ACC112 (cell line): ENCODE measurements around the gene DBF4.
A peak's percentile ranks its signal among the peaks of the same experiment; 100 is the strongest.
"Not testable (repeated sequence)": the region's sequence is repeated elsewhere in the genome, so short reads cannot be mapped to it uniquely, and the experiment has no call there.

Experiments used
- H2AFZ ChIP-seq: fragments of 200-600 bp; sonication (generic); one replicate; pipeline ENCODE4 v1.6.0; 2017; ENCODE audit warnings: antibody characterized with exemption, low read length; ENCODE audit not compliant: unreplicated experiment
- H3K27ac ChIP-seq: fragments of 200-600 bp; sonication (generic); 2 replicates; pipeline ENCODE4 v1.5.1; 2014; ENCODE audit warnings: low read depth, mild to moderate bottlenecking, antibody characterized with exemption, low read length, moderate library complexity
- H3K27me3 ChIP-seq: fragments of 200-600 bp; sonication (generic); 2 replicates; pipeline ENCODE4 v1.6.1; 2014; ENCODE audit warnings: mild to moderate bottlenecking, antibody characterized with exemption, low read length, moderate library complexity, mixed read lengths; ENCODE audit not compliant: insufficient read depth
- H3K36me3 ChIP-seq: fragments of 200-600 bp; sonication (generic); 2 replicates; pipeline ENCODE4 v1.6.1; 2016; ENCODE audit warnings: mild to moderate bottlenecking, antibody characterized with exemption, low read length, moderate library complexity, mixed read lengths; ENCODE audit not compliant: insufficient read depth
- H3K4me1 ChIP-seq: fragments of 200-600 bp; sonication (generic); one replicate; pipeline ENCODE4 v1.6.1; 2016; ENCODE audit warnings: low read length, mixed read lengths; ENCODE audit not compliant: insufficient read depth, unreplicated experiment, control insufficient read depth
- H3K4me3 ChIP-seq: fragments of 200-600 bp; sonication (generic); 2 replicates; pipeline ENCODE4 v1.5.1; 2014; ENCODE audit warnings: mild to moderate bottlenecking, low read depth, low read length
- H3K79me2 ChIP-seq: fragments of 200-600 bp; sonication (generic); one replicate; pipeline ENCODE4 v1.6.0; 2016; ENCODE audit warnings: low read length; ENCODE audit not compliant: control insufficient read depth, unreplicated experiment, insufficient read depth

Gene DBF4

DNA sequence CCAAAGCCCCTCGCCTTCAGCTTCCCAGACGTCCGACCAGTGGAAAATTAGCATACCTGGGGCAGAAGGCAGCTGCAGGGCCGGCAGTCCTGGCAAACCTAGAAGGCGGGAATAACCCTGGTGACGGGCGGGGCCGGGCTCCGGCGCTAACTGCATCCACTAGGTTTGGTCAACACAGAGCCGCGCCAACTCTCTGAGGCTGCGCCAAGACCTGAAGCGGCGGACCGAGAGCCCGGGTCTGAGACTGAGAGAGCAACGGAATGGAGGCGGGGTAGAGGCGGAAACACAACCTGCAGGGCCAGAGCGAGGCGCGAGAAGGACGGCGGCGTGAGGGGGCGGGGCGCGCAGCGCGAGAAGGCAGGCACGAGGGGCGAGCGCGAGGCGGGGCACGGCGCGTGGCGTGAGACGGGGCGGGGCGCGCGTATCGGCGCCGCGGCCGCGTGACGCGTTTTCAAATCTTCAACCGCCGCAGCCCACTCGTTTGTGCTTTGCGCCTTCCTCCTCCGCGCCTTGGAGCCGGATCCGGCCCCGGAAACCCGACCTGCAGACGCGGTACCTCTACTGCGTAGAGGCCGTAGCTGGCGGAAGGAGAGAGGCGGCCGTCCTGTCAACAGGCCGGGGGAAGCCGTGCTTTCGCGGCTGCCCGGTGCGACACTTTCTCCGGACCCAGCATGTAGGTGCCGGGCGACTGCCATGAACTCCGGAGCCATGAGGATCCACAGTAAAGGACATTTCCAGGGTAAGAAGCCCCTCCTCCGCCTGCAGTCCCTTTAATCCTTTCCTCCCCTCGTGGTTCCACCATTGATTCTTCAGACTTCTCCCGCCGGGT, at the start of gene DBF4, which contains the start of gene SLC25A40:
Gene DBF4 (plus strand): TSS at position 454 of the 829 bp plus-strand sequence. CDS start 240 bp downstream, at position 694.
Gene SLC25A40 (minus strand): TSS at position 321 of the 829 bp plus-strand sequence. CDS start 17,633 bp downstream, outside the sequence.
- peak within 1 kb of the TSS; percentile 92 for H2AFZ ChIP-seq
- peaks cover 86% of the 10 kb centered on the region for H3K79me2 ChIP-seq
- peaks cover 12% of the 10 kb centered on the region for H3K4me1 ChIP-seq
- peak within 1 kb of the TSS; percentile 79 for H3K27ac ChIP-seq
- H3K4me3 ChIP-seq: peak within 1 kb of the TSS; percentile 97
- peaks cover 19% of the 10 kb centered on the region for H3K36me3 ChIP-seq
- H3K27me3 ChIP-seq: no peaks in the 10 kb centered on the region

DNA sequence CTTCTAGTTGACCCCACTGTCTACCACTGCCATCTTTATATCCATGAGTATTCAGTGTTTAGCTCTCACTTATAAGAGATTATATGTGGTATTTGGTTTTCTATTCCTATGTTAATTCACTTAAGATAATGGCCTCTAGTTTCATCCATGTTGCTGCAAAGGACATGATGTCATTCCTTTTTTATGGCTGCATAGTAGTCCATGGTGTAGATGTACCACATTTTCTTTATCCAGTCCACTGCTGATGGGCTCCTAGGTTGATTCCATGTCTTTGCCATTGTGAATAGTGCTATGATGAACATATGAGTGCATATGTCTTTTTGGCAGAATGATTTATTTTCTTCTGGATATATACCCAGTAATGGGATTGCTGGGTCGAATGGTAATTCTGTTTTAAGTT, 47.9 kb upstream of the DBF4 start:
- H3K27me3 ChIP-seq, H3K36me3 ChIP-seq, H3K4me1 ChIP-seq, H3K79me2 ChIP-seq, H2AFZ ChIP-seq, H3K4me3 ChIP-seq, H3K27ac ChIP-seq: not testable (repeated sequence)

DNA sequence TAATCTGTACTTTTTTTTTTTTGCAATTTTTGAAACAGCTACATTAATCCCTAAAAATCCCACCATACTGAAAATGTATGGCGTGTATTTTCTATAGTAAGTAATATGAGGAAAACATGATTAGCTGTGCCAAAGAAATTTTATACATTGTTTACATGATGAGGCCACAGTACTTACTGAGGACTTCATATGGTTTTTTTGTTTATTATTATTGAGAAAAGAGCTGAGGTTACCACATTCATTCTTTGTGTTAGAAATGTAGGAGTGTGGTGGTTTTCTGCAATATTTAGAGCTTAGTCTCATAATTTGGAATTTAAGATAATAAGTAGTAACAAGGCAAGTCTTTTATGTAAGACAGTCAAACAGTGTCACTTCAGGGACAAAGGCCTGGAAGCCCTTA, 45.2 kb upstream of the DBF4 start:
- Histone ChIP-seq H3K27ac (no peak overlapping the region), H3K4me3 (no peak overlapping the region), H3K27me3 (no peaks in the 10 kb centered on the region), H3K36me3 (no peaks in the 10 kb centered on the region), H3K79me2 (no peaks in the 10 kb centered on the region), H3K4me1 (no peaks in the 10 kb centered on the region), H2AFZ (no peak overlapping the region)

DNA sequence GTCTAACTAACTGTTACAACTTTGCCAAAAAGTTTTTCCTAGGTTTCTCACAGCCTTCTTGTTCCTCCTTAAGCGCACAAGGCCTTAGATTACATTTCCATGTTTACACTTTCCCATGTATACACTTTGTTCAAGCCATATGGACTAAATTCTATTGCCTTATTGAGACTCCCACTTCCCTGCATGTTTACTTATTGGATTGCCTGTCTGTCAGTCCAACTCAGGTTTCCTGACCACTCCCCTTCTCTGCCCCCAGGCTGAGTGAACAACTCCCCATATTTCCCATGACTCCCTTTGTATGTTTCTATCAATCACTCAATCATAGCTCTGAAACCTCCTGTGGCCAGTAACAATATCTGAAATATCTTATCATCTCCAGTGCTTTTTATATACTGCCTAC, 43.2 kb upstream of the DBF4 start:
- no peaks in the 10 kb centered on the region for H3K4me1 ChIP-seq
- no peaks in the 10 kb centered on the region for H3K79me2 ChIP-seq
- no peaks in the 10 kb centered on the region for H3K36me3 ChIP-seq
- H2AFZ ChIP-seq: no peak overlapping the region
- no peak overlapping the region for H3K27ac ChIP-seq
- no peaks in the 10 kb centered on the region for H3K27me3 ChIP-seq
- no peak overlapping the region for H3K4me3 ChIP-seq

- H3K36me3 ChIP-seq: no peaks in the 10 kb centered on the region; the same call in 1 of the 2 replicates
- no peak overlapping the region for H2AFZ ChIP-seq
- H3K79me2 ChIP-seq: no peaks in the 10 kb centered on the region
- no peaks in the 10 kb centered on the region for H3K27me3 ChIP-seq
- no peak overlapping the region for H3K4me3 ChIP-seq
- no peaks in the 10 kb centered on the region for H3K4me1 ChIP-seq
- no peak overlapping the region for H3K27ac ChIP-seq
Observed at GRCh38 chr7:87837597-87837996, 38.7 kb upstream of the DBF4 start.

- Histone ChIP-seq H2AFZ (no peak overlapping the region), H3K36me3 (peaks cover 28% of the 10 kb centered on the region), H3K79me2 (no peaks in the 10 kb centered on the region), H3K27ac (peak overlapping the region; percentile 13), H3K4me1 (no peaks in the 10 kb centered on the region), H3K4me3 (no peak overlapping the region), H3K27me3 (no peaks in the 10 kb centered on the region)
Observed at GRCh38 chr7:87850836-87851593, 25.3 kb upstream of the DBF4 start.

GRCh38 chr7:87852306-87852705, 24.0 kb upstream of the DBF4 start:
- H3K27me3 ChIP-seq: no peaks in the 10 kb centered on the region
- no peaks in the 10 kb centered on the region for H3K79me2 ChIP-seq
- H3K36me3 ChIP-seq: peaks cover 38% of the 10 kb centered on the region
- no peak overlapping the region for H3K4me3 ChIP-seq
- H3K27ac ChIP-seq: no peak overlapping the region
- H3K4me1 ChIP-seq: no peaks in the 10 kb centered on the region
- H2AFZ ChIP-seq: no peak overlapping the region

- no peaks in the 10 kb centered on the region for H3K27me3 ChIP-seq
- H3K4me1 ChIP-seq: no peaks in the 10 kb centered on the region
- no peaks in the 10 kb centered on the region for H3K79me2 ChIP-seq
- H3K27ac ChIP-seq: no peak overlapping the region
- peaks cover 47% of the 10 kb centered on the region for H3K36me3 ChIP-seq
- no peak overlapping the region for H3K4me3 ChIP-seq
- no peak overlapping the region for H2AFZ ChIP-seq
Observed at GRCh38 chr7:87853237-87853864, 22.9 kb upstream of the DBF4 start.

GRCh38 chr7:87858417-87859100, 17.7 kb upstream of the DBF4 start:
- Histone ChIP-seq H2AFZ (no peak overlapping the region), H3K36me3 (peaks cover 38% of the 10 kb centered on the region), H3K4me1 (no peaks in the 10 kb centered on the region), H3K79me2 (peaks cover 4% of the 10 kb centered on the region), H3K27ac (no peak overlapping the region), H3K4me3 (no peak overlapping the region), H3K27me3 (no peaks in the 10 kb centered on the region)

- Histone ChIP-seq H3K4me3 (no peak overlapping the region), H2AFZ (no peak overlapping the region), H3K36me3 (peaks cover 29% of the 10 kb centered on the region), H3K79me2 (peaks cover 24% of the 10 kb centered on the region), H3K27me3 (no peaks in the 10 kb centered on the region), H3K4me1 (no peaks in the 10 kb centered on the region), H3K27ac (no peak overlapping the region)
Observed at GRCh38 chr7:87866089-87866488, 10.2 kb upstream of the DBF4 start.
